CD4-positive, alpha-beta T cell treated with Interleukin-2 at 100 ng/mL for 4 hours (primary cell): ENCODE data around the gene GSS.

ENCODE experiments used
- DNase-seq: peaks from one replicate; pipeline ENCODE4 v3.0.0-alpha.2; 2020; ENCODE audit warnings: low spot score

The GSS gene

DNA sequence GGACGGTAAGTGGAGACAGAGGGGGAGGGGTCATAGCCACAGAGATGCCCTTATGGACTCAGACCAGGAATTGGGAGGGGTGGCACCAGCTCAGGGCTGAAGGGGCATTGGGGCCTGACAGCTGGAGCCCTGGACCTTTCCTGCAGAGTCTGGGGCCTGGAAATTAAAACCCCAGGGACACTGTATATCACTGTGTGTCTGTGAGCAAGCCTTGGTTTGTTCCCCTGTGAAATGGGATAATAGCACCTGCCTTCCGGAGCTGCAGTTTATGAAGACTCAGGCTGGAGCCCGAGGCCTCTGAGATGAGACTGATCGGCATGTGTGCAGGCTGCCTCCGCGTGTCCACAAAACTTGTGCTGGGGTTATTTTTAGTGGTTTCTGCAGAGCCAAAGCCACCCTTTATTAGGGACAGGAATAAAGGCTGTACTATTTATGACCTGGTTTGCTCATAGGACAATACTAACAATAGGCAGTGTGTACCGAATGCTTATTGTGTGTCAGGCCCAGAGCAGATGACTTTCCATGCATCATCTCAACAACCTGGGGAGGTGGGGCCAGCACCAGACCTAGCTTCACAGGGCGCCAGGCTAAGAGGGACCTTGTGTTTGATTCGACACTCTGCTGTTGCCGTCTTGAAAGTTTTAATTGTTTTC, 22.6 kb upstream of the GSS start:
- no peak for DNase-seq

GRCh38 chr20:34977365-34978091, 21.9 kb upstream of the GSS start:
- no peak for DNase-seq

DNA sequence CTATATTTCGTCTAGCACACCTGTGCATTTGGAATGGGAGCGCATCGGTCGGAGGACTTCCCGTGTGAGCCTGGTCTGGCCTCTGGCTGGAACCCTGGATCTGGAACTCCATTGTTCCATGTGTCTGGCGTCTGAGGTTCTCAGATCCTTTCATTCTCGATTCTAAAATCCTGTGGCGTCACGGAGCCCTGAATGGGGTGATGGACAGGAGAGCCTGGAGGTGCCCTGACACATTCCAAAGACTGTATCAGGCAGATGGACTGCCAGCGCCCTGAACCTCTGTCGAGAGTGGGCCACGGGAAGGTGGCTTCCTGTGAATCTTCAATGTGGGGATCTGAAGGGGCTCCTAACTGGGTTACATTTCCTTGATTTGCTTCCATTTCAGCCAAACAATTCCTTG, 20.7 kb upstream of the GSS start:
- DNase-seq, result no peak

DNA sequence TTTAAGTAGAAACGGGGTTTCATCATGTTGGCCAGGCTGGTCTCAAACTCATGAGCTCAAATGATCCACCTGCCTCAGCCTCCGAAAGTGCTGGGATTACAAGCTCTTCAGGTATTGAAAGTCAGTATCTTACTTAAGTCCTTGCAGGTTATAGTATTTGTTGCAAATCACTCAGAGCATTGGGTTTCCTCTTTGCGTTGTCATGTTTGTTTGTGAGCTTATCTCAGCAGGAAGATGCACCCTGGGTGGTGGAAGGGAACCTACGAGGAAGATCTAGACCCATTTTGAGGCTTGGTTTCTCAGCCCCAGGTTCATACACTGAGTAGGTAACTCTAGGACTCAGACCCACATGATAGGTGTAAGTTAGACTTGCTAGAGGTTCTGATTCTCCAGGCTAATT, 18.6 kb upstream of the GSS start:
- no peak for DNase-seq

DNA sequence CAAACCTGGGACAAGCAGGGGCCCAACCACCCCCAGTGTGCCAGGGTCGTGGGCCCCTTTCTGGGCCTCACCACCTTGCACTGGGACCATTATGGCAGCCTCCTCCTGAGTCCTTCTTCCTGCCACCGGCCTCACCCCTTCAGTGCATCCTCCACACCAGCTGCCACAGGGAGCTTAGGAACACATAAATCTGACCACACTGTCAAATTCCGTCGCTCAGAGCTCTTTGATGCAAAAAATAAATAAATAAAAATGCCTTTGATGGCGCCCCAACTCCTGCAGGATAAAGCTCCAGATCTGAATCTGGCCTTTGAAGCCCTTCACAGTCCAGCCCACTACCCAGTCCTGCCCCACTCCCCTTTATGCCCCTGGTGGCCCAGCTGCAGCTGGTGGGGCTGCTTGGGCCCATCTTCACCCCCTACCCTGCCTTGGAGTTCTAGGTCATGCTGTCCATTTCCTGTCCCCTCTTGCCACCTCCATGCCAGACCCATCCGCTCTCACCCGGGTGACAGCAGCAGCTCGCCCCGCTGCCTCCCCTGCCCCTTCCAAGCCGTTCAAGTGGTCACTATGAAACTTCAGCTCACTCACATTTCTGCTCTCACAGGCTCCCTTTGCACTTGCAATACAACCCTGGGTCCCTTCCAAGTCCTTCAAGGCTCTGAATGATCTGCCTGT, 16.1 kb upstream of the GSS start:
- no peak for DNase-seq

DNA sequence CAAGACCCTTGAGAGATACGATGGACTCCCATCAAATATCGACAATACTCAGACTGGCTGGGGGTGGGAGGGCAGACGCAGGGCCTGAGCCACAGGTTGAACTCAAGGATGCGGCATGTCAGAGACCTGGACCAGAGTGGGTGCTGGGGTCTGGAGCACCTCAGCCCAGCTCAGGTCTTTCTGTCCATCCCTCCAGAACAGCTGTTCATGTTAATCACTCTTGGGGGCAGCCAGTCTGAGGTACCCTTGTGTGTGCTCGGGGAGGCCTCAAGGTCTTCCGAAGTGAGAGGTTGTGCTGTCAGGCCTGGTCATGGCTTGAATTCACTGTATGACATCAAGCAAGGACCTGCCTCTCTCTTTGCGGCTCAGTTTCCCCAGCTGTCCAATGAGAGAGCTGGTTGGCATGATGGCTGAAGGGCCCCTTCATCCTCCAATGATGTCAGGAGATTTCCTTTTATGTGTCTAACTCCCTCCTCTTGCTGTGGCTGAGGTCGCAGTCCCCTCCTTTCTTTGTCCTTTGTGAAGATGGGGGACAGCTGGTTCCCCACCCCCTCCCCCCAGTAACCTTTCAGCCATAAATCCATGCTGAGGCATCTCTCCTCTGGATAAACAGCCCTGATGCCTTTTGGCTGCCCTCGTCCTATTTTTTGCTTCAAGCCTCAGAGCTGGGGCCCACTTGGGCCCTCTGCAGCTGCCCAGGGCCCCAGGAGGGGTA, 15.4 kb upstream of the GSS start:
- no peak for DNase-seq

GRCh38 chr20:34970193-34970840, 14.7 kb upstream of the GSS start:
- no peak for DNase-seq

DNA sequence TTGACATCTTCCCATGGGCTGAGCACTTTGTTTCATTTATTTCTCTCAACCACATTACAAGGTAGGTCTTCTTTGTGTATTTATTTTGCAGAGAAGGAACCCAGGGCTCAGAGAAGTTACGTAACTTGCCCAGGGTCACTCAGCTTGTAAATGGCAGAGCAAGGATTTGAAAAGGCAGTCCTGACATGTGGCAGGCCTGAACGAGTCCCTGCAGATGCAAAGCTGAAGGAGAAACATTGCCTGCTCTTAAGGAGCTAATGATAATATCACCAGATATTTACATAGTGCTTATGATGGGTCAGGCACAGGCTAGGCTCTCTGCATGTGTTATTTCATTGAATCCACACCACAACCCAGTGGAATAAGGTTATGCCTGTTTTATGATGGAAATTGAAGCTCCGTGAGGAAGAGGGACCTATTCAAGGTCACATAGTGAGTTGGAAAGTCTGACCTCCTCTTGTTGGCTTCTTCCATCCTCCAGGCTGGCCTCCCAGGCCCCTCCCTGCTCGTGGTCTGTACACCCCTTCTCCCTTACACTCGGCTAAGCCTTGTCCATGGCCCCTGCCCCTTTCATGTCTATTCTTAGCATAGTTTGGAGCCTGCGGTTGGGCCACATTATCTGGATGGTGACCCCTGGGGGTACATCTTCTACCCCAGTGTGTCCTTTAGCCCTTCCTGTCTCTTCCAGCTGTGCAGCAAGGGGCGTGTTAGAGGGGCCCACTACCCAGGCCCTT, 12.6 kb upstream of the GSS start:
- no peak for DNase-seq

GRCh38 chr20:34967421-34967820, 11.8 kb upstream of the GSS start:
- DNase-seq, result no peak

- no peak for DNase-seq
These were observed 9.4 kb upstream of the GSS start for GRCh38 chr20:34965051-34965450.

DNA sequence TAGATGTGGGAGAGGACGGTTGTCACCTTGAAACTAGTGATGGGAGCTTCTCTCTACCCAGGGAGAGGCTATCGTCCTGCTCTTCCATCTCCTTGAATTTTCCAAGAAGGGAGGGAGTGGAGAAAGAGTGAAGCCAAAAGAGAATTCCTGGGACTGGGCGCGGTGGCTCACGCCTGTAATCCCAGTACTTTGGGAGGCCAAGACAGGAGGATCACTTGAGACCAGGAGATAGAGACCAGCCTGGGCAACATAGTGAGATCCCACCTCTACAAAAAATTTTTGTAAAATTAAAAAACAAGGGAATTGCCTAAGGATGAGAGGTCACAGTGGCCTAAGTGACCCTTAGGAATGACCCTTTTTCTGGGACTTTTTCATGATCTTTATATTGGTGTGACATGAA, 8.9 kb upstream of the GSS start:
- DNase-seq, result no peak

DNA sequence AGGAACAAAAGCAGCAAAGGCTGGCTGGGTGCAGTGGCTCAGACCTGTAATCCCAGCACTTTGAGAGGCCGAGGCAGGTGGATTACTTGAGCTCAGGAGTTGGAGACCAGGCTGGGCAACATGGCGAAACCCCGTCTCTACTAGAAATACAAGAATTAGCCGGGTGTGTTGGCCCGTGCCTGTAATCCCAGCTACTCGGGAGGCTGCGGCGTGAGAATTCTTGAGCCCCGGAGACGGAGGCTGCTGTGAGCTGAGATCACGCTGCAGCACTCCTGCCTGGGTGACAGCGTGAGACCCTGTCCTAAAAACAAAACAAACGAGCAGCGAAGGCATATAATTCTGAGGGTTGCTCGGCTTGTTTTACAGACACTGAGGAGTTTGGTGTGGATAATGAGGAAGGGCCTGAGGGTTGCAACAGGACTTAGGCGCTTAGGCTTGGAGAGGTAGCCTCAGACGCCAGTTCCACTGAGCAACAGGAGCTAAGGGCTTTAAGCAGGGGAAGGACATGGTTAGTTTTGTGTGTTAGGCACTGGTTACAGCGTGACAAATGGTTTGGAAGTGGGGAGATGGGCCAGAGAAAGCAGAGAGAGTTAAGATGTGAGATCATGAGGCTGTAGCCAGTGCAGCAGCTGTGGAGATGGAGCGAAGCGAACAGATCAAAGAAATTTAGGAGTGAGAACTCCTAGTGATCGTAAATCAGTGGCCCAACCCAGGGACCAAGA, 1.3 kb upstream of the GSS start:
- DNase-seq, result no peak

- no peak for DNase-seq
These were observed 444 bp upstream of the GSS start for GRCh38 chr20:34956041-34956458.

GRCh38 chr20:34954904-34955230, 739 bp downstream of the GSS start:
- DNase-seq, result no peak

DNA sequence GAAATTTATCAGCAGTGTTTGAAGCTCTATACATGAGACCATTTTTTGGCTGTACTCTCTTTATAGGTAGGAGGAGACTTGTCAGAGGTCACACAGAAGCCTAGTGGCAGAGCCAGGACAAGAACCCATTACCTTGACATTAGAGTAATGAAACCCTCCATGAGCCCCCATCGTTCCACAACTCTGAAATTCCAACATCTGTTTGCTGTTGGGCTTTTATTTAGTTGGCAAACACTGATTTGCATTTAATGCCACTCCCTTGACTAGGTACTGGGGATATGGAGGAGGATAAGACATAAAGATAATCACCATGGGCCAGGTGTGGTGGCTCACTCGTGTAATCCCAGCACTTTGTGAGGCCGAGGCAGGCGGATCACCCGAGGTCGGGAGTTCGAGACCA, 1.6 kb downstream of the GSS start:
- DNase-seq, result no peak

- no peak for DNase-seq
These were observed 2.9 kb downstream of the GSS start for GRCh38 chr20:34952671-34953070.

DNA sequence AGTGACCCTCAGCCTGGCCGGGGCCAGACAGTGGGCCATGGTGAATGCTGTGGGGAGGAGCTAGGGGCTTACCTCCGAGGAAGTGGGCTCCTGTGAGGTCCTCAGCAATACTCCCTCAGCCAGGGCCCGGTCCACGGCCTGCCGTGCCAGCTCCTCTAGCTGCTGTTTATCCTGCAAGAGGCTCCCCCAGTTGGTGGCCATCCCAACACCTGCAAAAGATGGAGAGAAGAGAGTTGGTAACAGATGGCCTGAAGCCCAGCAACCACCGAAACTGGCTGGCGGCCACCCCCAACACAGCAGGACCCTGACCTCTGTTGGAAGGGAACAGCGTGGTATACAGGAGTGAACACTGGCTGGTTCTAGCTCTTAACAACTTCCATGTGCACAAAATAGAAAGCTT, 4.0 kb downstream of the GSS start:
- no peak for DNase-seq

DNA sequence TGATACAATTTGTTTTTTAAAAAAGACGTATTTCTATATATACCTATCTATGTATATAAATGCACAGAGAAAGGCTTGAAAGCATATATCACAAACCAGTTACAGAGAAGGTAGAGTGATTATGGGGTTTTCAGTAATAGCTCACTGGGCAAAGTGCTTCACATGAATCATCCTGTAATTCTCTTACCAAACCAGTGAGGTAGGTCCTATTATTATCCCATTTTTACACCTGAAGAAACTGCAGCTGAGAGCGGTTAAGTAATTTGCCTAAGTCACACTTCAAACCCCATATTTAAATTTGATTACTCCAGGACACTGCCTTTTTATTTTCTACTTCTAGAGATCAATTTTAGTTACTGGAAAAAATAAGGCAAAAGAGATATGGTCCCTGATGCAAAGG, 4.4 kb downstream of the GSS start:
- DNase-seq, result no peak

DNA sequence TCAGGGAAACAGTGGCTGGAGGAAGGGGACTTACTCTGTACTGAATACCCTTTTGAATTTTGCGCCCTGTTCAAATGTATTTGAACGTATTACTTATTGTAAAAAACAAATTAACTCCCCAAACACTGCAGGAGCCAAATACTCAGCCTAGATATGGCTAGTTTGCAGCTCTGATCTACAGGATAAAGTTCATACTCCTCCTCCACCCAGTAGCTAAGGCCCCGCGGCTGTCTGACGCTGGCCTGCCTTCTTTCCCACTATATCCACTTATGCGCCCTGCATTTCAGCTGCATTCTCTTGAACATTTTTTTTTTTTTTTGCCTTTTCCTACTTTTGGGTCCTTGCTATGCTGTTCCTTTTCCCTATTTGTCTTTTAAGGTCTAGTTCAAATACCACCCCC, 6.5 kb downstream of the GSS start:
- DNase-seq, result no peak

- DNase-seq, result no peak
These were observed 7.6 kb downstream of the GSS start for GRCh38 chr20:34948030-34948429.

- DNase-seq, result no peak
These were observed 8.3 kb downstream of the GSS start for GRCh38 chr20:34947336-34947735.
